OCI-LY1 (cell line): ENCODE results near the gene ITIH1.

Experiments used
- EZH2 ChIP-seq: fragments of 200-600 bp; sonication (generic), shearing (Covaris generic); IDR thresholded peaks from 2 replicates; pipeline ENCODE4 v1.8.0; 2017; ENCODE audit warnings: borderline replicate concordance, mixed run types, mild to moderate bottlenecking, antibody characterized with exemption, low read length, moderate library complexity, mixed read lengths
- TF ChIP-seq, protein P1 (sequence below): fragments of 200-600 bp; sonication (generic), shearing (Covaris generic); IDR thresholded peaks from 2 replicates; pipeline ENCODE4 v1.5.1; 2017; ENCODE audit warnings: mild to moderate bottlenecking, antibody characterized with exemption, low read length, moderate library complexity, mixed read lengths

- TF ChIP-seq, protein P1, sequence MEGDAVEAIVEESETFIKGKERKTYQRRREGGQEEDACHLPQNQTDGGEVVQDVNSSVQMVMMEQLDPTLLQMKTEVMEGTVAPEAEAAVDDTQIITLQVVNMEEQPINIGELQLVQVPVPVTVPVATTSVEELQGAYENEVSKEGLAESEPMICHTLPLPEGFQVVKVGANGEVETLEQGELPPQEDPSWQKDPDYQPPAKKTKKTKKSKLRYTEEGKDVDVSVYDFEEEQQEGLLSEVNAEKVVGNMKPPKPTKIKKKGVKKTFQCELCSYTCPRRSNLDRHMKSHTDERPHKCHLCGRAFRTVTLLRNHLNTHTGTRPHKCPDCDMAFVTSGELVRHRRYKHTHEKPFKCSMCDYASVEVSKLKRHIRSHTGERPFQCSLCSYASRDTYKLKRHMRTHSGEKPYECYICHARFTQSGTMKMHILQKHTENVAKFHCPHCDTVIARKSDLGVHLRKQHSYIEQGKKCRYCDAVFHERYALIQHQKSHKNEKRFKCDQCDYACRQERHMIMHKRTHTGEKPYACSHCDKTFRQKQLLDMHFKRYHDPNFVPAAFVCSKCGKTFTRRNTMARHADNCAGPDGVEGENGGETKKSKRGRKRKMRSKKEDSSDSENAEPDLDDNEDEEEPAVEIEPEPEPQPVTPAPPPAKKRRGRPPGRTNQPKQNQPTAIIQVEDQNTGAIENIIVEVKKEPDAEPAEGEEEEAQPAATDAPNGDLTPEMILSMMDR, result no peak
- TF ChIP-seq EZH2, result no peak
Observed at GRCh38 chr3:52790741-52791140, 13.3 kb downstream of the ITIH1 start.
